ENCODE measurements around the gene RBM45. TPM values are rescaled to one million over a fixed set of nuclear protein-coding genes. Genes with fewer than 3 reads are reported as not detected.

RBM45 gene
- total RNA-seq, 1 experiment from 2014 or later = 6.1 TPM

- no peak for DNase-seq (ENCODE audit: low spot score)
Measured at GRCh38 chr2:178159966-178160365, 47.7 kb downstream of the RBM45 start.

GRCh38 chr2:178160601-178161000 is 48.4 kb downstream of the RBM45 start:
- DNase-seq (ENCODE audit: low spot score) = no peak

GRCh38 chr2:178163395-178163794 is 51.2 kb downstream of the RBM45 start:
- no peak for DNase-seq (ENCODE audit: low spot score)

- no peak for DNase-seq (ENCODE audit: low spot score)
Measured at GRCh38 chr2:178163911-178164310, 51.7 kb downstream of the RBM45 start.

GRCh38 chr2:178173657-178174056 is 61.4 kb downstream of the RBM45 start:
- DNase-seq (ENCODE audit: low spot score) = no peak

- DNase-seq (ENCODE audit: low spot score) = no peak
Measured at GRCh38 chr2:178177066-178177679, 64.9 kb downstream of the RBM45 start.

Small RNA genes within 50 kb of the gene (small RNA-seq; reads per million reads assigned to genes)
- gene AC011998.1 = not detected
- gene RNU5E-9P = 6.1 reads per million, percentile 85 among the genes with 10 or more reads in this experiment

Other genes starting within 250 kb of the RBM45 start
- not detected in 2 replicates for gene PDE11A, start 39.7 kb upstream of the RBM45 start, total RNA-seq (2014; rRNA removed; shearing (Covaris generic))
- gene OSBPL6, start 82.1 kb downstream of the RBM45 start, total RNA-seq (2014; rRNA removed; shearing (Covaris generic)) = not detected in 2 replicates